Measurements from ENCODE around the gene CATSPERB.

GRCh38 chr14:91607322-91608047 lies 124.4 kb downstream of the CATSPERB start:
- TF ChIP-seq SP1 (IDR thresholded peaks at IDR 0.05; ENCODE audit: low read depth, low read length) (no peak), CTCF (IDR thresholded peaks at IDR 0.05; ENCODE audit: control extremely low read depth in 1 of 3, insufficient read depth in 1 of 3, low read depth in 1 of 3, low read length in 3 of 3) (no peak), POLR2AphosphoS5 (IDR thresholded peaks at IDR 0.05; ENCODE audit: low read depth, low read length) (no peak), USF2 (IDR thresholded peaks at IDR 0.05; ENCODE audit: low read length) (no peak), RNF2 (IDR thresholded peaks at IDR 0.05; ENCODE audit: borderline replicate concordance, low read depth, low read length, missing control alignments, poor library complexity, severe bottlenecking) (no peak), ATF2 (IDR thresholded peaks at IDR 0.05; ENCODE audit: low read length) (no peak), POLR2A (IDR thresholded peaks at IDR 0.05; ENCODE audit: control extremely low read depth in 1 of 2, low read depth in 2 of 2, low read length in 2 of 2) (no peak)

Data from H1 (cell line).